Astrocyte of the cerebellum (primary cell): Measurements from ENCODE around the gene AGAP1.

Source experiments
- DNase-seq: peaks from one replicate; pipeline ENCODE4 v3.0.0-alpha.2; 2011; ENCODE audit warnings: low read depth
- H3K4me3 ChIP-seq: 2 replicates; pipeline ENCODE4 v1.5.1; 2011; ENCODE audit warnings: mild to moderate bottlenecking, low read depth, low read length, moderate library complexity
- in situ Hi-C: cut with HindIII; loops from 2 replicates; pipeline ENCODE4 v1.10.0; 2017; ENCODE audit warnings: low sequenced_read_pairs
- TF ChIP-seq, protein P1 (sequence below): IDR thresholded peaks from 2 replicates; pipeline ENCODE4 v1.5.1; 2012; ENCODE audit warnings: low read length, low read depth, moderate library complexity, mild to moderate bottlenecking; ENCODE audit errors: missing control alignments

The AGAP1 gene

DNA sequence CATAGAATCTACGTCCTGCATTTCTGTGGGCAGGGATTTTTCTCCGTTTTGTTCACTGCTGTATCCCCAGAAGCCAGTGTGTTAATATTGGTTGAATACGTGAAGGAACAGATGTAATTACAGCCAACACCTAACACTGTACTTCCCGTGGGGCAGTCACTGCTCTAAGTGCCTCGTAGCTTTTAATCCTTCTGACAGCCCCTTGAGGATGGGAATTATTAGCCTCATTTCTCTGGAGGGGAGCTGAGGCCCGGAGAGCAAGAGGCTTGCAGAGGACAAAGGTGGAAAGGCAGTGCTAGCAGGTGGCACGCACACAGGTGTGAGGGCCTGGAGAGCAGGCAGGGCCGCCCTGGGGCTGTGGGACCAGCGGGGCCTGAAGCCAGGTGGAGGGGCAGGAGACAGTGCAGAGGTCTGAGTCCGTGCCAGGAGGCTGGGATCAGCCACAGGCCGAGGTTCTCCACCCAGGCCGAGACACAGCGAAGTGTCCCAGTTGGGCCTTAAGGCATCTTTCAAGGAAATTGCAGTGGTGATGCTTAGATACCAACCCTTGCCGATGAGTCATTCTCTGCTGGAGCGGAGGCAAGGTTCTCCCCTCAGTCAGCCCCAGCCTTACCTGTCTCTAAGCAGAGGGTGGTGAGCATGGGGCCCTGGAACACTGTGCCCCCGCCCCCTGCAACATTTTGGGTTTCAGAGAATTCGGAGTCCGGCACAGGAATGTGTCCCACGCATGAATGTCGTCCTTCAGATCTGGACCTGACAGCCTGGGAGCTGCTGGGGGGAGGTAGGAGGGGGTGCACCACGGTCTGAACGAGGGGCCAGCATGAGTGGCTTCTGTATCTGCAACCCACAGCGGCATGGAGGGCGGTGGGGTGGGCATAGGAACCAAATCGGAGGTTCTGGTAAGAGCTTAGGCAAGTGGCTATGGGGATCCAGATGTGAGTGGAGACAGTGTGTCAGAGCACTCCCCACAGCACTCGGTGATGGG lies 551.7 kb downstream of the AGAP1 start:
- TF ChIP-seq, protein P1, sequence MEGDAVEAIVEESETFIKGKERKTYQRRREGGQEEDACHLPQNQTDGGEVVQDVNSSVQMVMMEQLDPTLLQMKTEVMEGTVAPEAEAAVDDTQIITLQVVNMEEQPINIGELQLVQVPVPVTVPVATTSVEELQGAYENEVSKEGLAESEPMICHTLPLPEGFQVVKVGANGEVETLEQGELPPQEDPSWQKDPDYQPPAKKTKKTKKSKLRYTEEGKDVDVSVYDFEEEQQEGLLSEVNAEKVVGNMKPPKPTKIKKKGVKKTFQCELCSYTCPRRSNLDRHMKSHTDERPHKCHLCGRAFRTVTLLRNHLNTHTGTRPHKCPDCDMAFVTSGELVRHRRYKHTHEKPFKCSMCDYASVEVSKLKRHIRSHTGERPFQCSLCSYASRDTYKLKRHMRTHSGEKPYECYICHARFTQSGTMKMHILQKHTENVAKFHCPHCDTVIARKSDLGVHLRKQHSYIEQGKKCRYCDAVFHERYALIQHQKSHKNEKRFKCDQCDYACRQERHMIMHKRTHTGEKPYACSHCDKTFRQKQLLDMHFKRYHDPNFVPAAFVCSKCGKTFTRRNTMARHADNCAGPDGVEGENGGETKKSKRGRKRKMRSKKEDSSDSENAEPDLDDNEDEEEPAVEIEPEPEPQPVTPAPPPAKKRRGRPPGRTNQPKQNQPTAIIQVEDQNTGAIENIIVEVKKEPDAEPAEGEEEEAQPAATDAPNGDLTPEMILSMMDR = no peak
- no peak for DNase-seq
- no peak overlapping the region for H3K4me3 ChIP-seq
- in situ Hi-C loops = no loop called here

DNA sequence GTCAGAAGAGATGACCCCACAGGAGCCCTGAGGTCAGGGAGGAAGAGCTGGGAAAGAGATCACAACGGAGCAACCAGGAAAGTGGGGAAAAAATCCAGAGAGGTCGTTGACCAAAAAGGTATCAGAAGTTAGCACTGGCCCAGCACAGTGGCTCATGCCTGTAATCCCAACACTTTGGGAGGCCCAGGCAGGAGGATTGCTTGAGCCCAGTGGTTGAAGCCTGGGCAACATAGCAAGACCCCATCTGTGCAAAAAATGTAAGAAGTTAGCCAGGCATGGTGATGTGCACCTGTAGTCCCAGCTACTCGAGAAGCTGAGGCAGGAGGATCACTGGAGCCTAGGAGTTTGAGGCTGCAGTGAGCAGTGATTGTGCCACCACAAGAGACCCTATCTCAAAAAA lies 552.9 kb downstream of the AGAP1 start:
- in situ Hi-C loops = no loop called here
- TF ChIP-seq, protein P1 = no peak
- no peak for DNase-seq
- no peak overlapping the region for H3K4me3 ChIP-seq

DNA sequence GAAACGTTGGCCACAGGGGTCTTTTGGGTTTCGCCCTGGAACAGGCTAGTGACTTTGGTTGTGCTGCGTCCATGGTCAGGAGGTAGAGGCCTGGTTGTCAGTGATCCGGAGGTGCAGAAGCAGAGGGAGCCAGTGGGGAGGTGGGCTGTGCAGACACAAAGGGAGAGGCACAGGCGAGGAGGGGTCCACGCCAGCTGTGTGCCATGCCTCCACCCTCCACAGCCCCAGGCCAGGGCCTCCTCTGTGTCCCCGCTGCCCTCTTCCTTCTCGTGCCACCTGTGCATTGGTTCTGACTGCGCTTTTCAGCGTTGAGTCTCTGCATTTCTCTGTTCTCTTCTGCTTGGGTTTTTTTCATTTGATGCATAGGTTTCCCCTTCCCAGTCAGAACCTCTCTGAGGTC lies 553.3 kb downstream of the AGAP1 start:
- TF ChIP-seq, protein P1 = no peak
- DNase-seq = no peak
- in situ Hi-C loops = no loop called here
- H3K4me3 ChIP-seq = no peak overlapping the region

DNA sequence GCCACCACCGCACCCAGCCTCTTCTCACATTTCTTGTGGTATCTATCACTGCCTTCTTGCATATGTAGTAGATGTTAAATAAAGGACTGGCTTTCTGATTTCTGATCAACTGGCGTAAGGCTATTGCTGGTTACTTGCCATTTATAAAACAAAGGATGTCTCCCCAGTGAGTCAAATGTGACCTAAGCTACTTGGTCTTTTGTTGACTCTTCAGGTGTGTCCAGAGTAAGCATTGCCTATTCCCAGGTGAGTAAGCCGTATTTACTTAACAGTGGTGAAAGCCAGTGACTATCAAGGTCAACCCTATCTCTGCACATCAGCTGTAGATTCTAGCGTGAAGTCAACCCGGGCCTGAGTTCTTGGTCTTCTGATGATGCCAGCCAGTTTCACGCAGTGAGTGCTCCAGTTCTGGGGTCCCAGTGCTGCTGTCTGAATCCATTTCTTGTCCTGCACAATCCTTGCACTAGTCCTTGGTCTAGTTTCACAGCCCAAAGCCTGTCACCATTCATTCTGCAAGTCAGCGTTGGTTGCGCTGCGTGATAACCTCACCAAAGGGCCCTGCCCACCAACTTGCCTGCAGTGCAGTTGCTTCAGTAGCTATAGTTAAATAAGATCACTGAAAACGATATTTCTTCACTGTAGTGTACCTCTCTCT lies 554.2 kb downstream of the AGAP1 start:
- DNase-seq = no peak
- in situ Hi-C loops = no loop called here
- no peak overlapping the region for H3K4me3 ChIP-seq
- TF ChIP-seq, protein P1 = no peak

DNA sequence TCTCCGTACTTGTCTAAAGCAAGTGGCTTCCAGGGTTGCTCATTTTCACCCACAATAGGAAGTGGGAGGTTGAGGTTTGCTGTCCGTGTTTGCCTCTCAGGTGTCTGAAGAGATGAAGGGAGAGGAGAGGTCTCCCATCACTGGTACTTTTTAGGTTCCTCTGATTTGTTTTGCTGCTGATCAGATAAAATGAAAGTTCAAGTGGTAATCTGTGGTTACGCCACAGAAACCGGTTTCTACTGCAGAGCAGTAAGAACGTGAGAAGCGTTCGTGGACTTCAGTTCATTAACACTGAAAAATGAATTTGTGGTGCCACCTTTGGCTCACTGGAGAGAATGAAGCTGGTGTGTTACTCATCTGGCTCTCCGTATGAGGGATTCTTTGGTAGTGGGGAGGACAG lies 556.1 kb downstream of the AGAP1 start:
- TF ChIP-seq, protein P1 = no peak
- DNase-seq = no peak
- in situ Hi-C loops = no loop called here
- no peak overlapping the region for H3K4me3 ChIP-seq

DNA sequence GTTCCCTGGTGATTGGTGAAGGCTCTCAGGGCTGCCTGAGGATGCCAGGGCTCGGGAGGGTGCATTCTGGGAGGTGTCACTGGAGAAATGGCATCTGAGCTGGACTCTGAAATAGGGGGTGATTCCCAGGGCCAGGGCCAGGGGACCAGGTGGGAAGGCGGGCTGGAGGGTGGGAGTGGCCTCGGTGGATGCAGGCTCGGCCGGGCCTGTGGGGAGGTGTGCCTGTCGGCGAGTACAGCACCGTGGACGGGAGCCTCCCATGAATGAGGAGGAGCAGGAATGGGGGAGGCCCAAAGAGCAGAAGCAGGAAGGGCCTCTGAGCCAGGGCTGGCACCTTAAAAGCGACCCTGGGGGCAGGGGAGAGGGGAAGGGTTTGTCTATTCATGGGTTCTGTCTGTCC lies 557.5 kb downstream of the AGAP1 start:
- TF ChIP-seq, protein P1 = no peak
- in situ Hi-C loops = no loop called here
- no peak overlapping the region for H3K4me3 ChIP-seq
- DNase-seq = no peak
